HepG2 (cell line): ENCODE results near the gene LPAR4.

ENCODE experiments used
- CTCF ChIP-seq: sonication (generic); formaldehyde crosslinking; IDR thresholded peaks from 2 replicates; pipeline ENCODE4 v1.5.0; 2020; ENCODE audit warnings: mild to moderate bottlenecking, missing genetic modification reagents, moderate library complexity
- HBP1 ChIP-seq: IDR thresholded peaks from 2 replicates; pipeline ENCODE4 v1.6.1; 2016; ENCODE audit warnings: low read depth, control low read depth
- STAT6 ChIP-seq: sonication (generic); formaldehyde crosslinking; IDR thresholded peaks from 2 replicates; pipeline ENCODE4 v1.4.0; 2020; ENCODE audit warnings: missing genetic modification reagents, mild to moderate bottlenecking, borderline replicate concordance
- THAP11 ChIP-seq: IDR thresholded peaks from 2 replicates; pipeline ENCODE4 v1.6.1; 2016; ENCODE audit warnings: missing biosample characterization, missing genetic modification reagents
- ZNF362 ChIP-seq: sonication (generic); formaldehyde crosslinking; IDR thresholded peaks from 2 replicates; pipeline ENCODE4 v1.4.0; 2020; ENCODE audit warnings: missing genetic modification reagents, mild to moderate bottlenecking, borderline replicate concordance
- ZNF512 ChIP-seq: sonication (generic); formaldehyde crosslinking; IDR thresholded peaks from 2 replicates; pipeline ENCODE4 v1.4.0; 2020; ENCODE audit warnings: mild to moderate bottlenecking, missing genetic modification reagents
- ZNF670 ChIP-seq: sonication (generic); formaldehyde crosslinking; IDR thresholded peaks from 2 replicates; pipeline ENCODE4 v1.8.0; 2022; ENCODE audit warnings: mild to moderate bottlenecking, missing genetic modification reagents, borderline replicate concordance

GRCh38 chrX:78725287-78725686, 22.2 kb upstream of the LPAR4 start:
- no peak for TF ChIP-seq CTCF (CRISPR knock-in tag)
- TF ChIP-seq ZNF670 (CRISPR knock-in tag): no peak
- no peak for TF ChIP-seq ZNF512 (CRISPR knock-in tag)
- no peak for TF ChIP-seq THAP11 (CRISPR knock-in tag)
- TF ChIP-seq ZNF362 (CRISPR knock-in tag): no peak
- TF ChIP-seq HBP1 (CRISPR knock-in tag): no peak
- TF ChIP-seq STAT6 (CRISPR knock-in tag): no peak
